Amniotic epithelial cell (primary cell): Measurements from ENCODE around the gene EGFL7.

ENCODE experiments used
- DNase-seq: peaks from one replicate; pipeline ENCODE4 v3.0.0-alpha.2; 2010; ENCODE audit warnings: low read depth

EGFL7 gene

DNA sequence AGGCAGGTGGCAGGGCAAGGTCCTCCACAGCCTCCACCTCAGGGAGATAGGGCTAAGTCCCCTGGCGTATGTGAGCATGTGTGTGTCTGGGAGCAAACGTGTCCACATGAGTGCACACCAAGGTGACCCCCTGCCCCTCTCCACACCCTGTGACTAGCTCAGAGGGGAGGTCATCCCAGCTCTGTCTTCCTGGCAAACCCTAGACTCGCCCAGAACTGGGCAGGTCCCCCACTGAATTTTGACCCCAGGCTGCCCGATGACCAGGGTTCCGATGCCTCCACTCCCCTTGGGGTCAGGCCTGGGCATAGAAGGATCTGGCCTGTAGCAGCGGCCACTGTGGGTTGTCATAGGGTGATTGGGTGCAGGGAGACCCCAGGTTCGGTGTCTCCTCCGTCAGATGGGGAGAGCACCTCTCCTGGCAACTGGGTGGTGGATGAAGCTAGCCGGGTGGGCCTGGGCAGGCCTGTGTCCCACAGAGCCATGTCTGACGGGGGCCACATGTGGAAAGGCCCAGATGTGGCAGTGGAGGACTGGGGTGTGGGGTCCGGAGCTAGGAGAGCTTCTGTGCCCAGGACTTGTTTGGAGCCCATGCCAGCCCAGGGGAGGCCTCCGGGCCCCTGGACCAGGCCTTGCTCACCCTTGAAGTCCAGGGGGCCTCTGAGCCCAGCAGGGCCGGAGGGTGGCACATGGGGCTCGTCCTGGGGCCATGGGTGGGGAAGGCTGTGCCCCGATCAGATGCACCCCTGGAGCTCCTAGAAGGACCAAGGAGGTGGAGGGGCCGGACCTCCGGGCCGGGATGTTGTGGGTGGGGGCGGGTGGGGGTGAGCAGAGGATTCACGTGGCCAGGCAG, 55.9 kb downstream of the EGFL7 start:
- DNase-seq = no peak

DNA sequence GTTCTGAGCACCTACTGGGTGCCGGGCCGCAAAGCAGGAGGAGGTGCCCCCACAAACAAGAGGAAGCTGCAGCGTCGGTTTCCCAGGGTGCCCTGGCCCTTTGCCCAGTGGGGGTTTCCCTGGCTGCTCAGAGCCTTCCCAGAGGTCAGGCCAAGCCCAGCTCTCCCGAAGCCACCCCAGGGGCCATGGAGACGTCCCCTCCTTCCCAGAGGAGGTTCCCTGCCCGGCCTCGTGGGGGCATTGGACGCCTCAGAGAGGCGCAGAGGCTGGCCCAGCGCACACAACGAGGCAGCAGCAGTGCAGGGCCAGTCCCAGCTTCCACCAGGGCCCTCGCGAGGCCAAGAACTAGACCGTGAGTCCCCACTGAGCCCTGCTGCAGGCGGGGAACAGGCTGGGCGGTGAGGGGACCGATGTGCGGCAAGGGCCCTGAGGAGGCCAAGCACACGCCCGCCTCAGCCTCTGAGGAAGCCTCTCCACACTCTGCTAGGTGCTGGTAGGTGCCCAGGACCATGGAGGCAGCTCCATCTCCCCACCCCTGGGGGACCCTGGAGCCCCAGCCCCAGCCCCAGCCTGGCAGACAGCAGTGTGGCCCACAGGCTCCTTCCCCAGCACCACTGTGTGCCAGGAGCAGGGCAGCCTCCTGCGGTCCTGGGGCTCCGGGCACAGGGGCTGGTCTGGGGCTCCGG, 56.6 kb downstream of the EGFL7 start:
- no peak for DNase-seq

DNA sequence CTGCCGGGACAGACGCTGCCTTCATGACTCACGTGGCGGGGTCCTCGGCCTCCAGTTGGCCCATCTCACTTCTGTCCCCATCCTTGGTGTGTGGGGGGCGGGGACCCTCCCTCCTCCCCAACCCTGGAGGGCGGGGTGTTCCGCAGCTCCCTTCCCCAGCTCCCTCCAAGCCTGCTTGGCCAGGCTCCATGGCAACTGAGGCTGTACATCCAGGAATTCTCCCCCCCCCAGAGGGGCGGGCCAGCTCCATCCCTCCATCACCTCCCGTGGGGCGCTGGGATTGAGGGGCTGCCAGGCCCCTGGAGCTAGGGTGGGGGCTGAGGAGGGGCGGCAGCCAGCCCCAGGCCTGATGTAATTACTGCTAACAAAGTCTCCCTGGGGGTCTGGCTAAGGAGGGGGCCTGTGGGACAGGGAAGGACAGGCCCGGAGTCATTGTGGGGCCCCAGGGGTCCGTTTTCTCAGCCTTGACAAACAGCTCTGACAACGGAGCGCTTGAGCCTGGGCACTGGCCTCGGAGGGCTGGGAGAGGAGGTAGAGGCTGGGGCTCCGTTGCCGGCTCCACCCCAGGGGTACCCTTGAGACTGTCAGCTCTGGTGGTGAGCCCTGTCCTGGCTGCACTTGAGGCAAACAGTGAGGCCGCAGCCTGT, 57.7 kb downstream of the EGFL7 start:
- no peak for DNase-seq

- DNase-seq = no peak
These were observed 58.2 kb downstream of the EGFL7 start for GRCh38 chr9:136720898-136721338.

GRCh38 chr9:136721339-136722092, 58.8 kb downstream of the EGFL7 start:
- peak; percentile 72 for DNase-seq
